Lower leg skin (tissue), 4 donors: ENCODE results near the gene ARHGAP1. TPM values are rescaled to one million over a fixed set of nuclear protein-coding genes. Genes with fewer than 3 reads are reported as not detected.

Source experiments
- DNase-seq, 2 donors: peaks; one replicate each; pipeline ENCODE4 v3.0.0-alpha.2; 2019; ENCODE audit warnings: low spot score in 2 of 2
- H3K4me3 ChIP-seq: fragments of 200-600 bp; sonication (generic); 2 replicates; pipeline ENCODE4 v1.5.1; 2017; ENCODE audit warnings: mild to moderate bottlenecking, low read depth; ENCODE audit not compliant: poor library complexity, severe bottlenecking
- POLR2A ChIP-seq, 2 donors: fragments of 450-650 bp; IDR thresholded peaks; one replicate each; pipeline ENCODE4 v1.6.1; 2016 to 2017; ENCODE audit warnings: antibody characterized with exemption in 2 of 2, mild to moderate bottlenecking in 1 of 2, moderate library complexity in 1 of 2
- WGBS, 2 donors: methylation state at CpG; one replicate each; pipeline ENCODE4 v1.1.5; 2018; 5-methylcytosine and 5-hydroxymethylcytosine counted together
- intact Hi-C: fragments of 100-400 bp; cut with DNase I; formaldehyde crosslinking; loops from one replicate; pipeline ENCODE4 v1.15.0; 2023; ENCODE audit warnings: low total_unique reads
- total RNA-seq, 4 donors: library from RNA; depleted of rRNA; stranded (reverse); fragments of >200 nt; gene quantifications; one replicate each; pipeline ENCODE4 v1.1.0, GENCODE V29; 2016
- TF ChIP-seq, protein P1 (sequence below), 3 donors: fragments of 450-650 bp; IDR thresholded peaks; one replicate each; pipeline ENCODE4 v1.5.1; 2016; ENCODE audit warnings: antibody characterized with exemption in 3 of 3, mild to moderate bottlenecking in 3 of 3, moderate library complexity in 2 of 3

Gene ARHGAP1
- total RNA-seq, 4 donors from 2014 or later, result 56.4 to 70.6 (median 64.3) TPM

DNA sequence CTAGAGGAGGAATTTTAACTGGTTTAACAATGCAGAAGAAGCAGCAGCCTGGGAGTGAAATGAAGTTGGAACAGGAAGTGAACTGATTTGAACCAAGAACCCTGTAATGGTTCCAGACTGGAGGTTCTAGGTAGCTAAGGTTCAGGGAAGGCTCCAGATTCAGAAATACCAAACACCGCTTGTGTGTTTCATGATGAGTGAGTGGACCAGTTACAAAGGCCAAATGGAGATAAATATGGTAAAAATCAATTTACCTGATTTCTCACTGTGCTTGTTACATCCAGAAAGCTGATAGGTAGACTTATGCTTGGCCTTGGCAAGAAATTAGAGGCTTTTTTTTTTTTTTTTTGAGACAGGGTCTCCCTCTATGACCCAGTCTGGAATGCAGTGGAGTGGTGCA, 70.2 kb downstream of the ARHGAP1 start:
- no peak overlapping the region for H3K4me3 ChIP-seq
- WGBS, 2 donors, result 96 to 100% methylated on average over 1 of the region's 1 CpG
- TF ChIP-seq POLR2A (IDR thresholded peaks at IDR 0.05), result no peak
- TF ChIP-seq, protein P1, sequence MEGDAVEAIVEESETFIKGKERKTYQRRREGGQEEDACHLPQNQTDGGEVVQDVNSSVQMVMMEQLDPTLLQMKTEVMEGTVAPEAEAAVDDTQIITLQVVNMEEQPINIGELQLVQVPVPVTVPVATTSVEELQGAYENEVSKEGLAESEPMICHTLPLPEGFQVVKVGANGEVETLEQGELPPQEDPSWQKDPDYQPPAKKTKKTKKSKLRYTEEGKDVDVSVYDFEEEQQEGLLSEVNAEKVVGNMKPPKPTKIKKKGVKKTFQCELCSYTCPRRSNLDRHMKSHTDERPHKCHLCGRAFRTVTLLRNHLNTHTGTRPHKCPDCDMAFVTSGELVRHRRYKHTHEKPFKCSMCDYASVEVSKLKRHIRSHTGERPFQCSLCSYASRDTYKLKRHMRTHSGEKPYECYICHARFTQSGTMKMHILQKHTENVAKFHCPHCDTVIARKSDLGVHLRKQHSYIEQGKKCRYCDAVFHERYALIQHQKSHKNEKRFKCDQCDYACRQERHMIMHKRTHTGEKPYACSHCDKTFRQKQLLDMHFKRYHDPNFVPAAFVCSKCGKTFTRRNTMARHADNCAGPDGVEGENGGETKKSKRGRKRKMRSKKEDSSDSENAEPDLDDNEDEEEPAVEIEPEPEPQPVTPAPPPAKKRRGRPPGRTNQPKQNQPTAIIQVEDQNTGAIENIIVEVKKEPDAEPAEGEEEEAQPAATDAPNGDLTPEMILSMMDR (IDR thresholded peaks at IDR 0.05), result no peak
- DNase-seq, result no peak
- intact Hi-C loops, result no loop called here

DNA sequence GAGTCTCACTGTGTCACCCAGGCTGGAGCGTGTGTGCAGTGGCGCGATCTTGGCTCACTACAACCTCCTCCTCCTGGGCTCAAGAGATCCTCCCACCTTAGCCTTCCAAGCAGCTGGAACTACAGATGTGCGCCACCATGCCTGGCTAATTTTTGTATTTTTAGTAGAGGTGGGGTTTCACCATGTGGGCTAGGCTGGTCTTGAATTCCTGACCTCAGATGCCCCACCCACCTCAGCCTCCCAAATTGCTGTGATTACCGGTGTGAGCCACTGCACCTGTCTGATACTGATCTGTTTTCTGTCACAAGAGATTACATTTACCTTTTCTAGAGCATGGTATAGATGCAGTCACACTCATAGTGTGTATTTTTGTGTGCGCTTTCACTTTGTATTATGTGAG, 71.5 kb downstream of the ARHGAP1 start:
- DNase-seq, result no peak
- TF ChIP-seq POLR2A (IDR thresholded peaks at IDR 0.05), result no peak
- TF ChIP-seq, protein P1 (IDR thresholded peaks at IDR 0.05), result no peak
- H3K4me3 ChIP-seq, result no peak overlapping the region
- intact Hi-C loops, result no loop called here
- 75 to 76% methylated on average over 6 of the region's 6 CpGs for WGBS, 2 donors

Other genes with a start within 250 kb of the ARHGAP1 start
- gene AMBRA1, start 106.6 kb downstream of the ARHGAP1 start, total RNA-seq, result 10 to 100 TPM; 31.5 to 67.5 (median 36.2) TPM
- 1 to 10 TPM; 3.0 to 6.5 (median 4.8) TPM for gene HARBI1, start 83.4 kb downstream of the ARHGAP1 start, total RNA-seq
- gene ATG13, start 83.1 kb downstream of the ARHGAP1 start, total RNA-seq, result 100 to 1,000 TPM in 2 of 4 donors, 10 to 100 TPM in 2; 42.0 to 151 (median 98.0) TPM
- gene ZNF408, start 412 bp upstream of the ARHGAP1 start, total RNA-seq, result 10 to 100 TPM; 11.2 to 28.9 (median 16.2) TPM
- gene F2, start 18.6 kb upstream of the ARHGAP1 start, total RNA-seq, result not detected
- 10 to 100 TPM; 29.3 to 36.2 (median 31.3) TPM for gene CKAP5, start 145.7 kb upstream of the ARHGAP1 start, total RNA-seq
- gene LRP4, start 217.9 kb upstream of the ARHGAP1 start, total RNA-seq, result 100 to 1,000 TPM in 3 of 4 donors, 10 to 100 TPM in 1; 65.5 to 164 (median 111) TPM
- gene CSTPP1, start 236.1 kb upstream of the ARHGAP1 start, total RNA-seq, result 10 to 100 TPM; 47.5 to 87.6 (median 57.7) TPM